Measurements from ENCODE around the gene PPEF1.

DNA sequence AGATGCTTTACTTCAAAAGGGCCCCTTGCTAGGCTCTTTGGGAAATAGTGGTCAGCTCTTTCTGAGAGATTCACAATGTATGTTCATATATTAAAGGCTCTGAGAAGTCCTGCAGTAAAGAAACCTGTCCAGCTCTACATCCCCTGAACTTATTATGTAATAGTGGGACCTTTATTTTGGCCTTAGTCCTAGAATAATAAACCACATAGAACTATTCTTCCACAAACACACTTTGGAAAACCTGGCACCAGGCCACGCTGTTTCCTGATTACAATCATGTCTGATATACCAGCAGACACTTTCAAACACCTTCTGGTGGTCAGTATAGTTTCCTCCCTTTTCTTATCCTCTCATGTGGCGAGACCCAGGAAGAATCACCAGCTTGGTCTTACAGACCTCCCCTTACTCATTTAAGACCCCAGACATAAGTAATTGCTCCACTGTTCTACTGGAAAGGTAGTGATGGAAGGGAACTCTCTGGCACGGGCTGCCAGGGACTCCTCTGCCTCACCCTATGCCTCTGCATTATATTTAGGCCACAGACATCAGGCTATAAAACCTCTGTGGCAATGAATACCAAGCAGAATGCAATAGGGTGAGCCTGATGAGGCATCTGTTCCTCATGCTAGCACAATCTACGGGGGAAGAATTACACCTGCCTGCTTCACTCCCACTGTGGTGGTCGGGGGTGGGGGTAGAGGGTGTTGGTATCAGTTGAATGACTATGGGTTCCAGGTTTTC is 5.7 kb upstream of the PPEF1 start:
- TF ChIP-seq MAFK (IDR thresholded peaks at IDR 0.05; ENCODE audit: low read depth, low read length) (no peak), RAD21 (IDR thresholded peaks at IDR 0.05 in 1 of 2, conservative IDR thresholded peaks at IDR 0.05 in 1 of 2; ENCODE audit: low read depth in 2 of 2, low read length in 2 of 2) (no peak), ATF2 (IDR thresholded peaks at IDR 0.05; ENCODE audit: low read length) (no peak), GTF2F1 (IDR thresholded peaks at IDR 0.05; ENCODE audit: borderline replicate concordance, low read depth, low read length) (no peak), JUN (IDR thresholded peaks at IDR 0.05; ENCODE audit: low read depth, low read length) (no peak), POLR2A (IDR thresholded peaks at IDR 0.05; ENCODE audit: control extremely low read depth in 1 of 2, low read depth in 2 of 2, low read length in 2 of 2) (no peak), FOSL1 (IDR thresholded peaks at IDR 0.05; ENCODE audit: insufficient read depth, low read depth, low read length) (no peak), TAF1 (IDR thresholded peaks at IDR 0.05; ENCODE audit: low read depth, low read length) (no peak), RNF2 (IDR thresholded peaks at IDR 0.05; ENCODE audit: borderline replicate concordance, low read depth, low read length, missing control alignments, poor library complexity, severe bottlenecking) (no peak), RFX5 (IDR thresholded peaks at IDR 0.05; ENCODE audit: borderline replicate concordance, low read depth, low read length) (no peak), SRF (IDR thresholded peaks at IDR 0.05; ENCODE audit: low read depth, low read length) (no peak)
- TF ChIP-seq, protein P1, sequence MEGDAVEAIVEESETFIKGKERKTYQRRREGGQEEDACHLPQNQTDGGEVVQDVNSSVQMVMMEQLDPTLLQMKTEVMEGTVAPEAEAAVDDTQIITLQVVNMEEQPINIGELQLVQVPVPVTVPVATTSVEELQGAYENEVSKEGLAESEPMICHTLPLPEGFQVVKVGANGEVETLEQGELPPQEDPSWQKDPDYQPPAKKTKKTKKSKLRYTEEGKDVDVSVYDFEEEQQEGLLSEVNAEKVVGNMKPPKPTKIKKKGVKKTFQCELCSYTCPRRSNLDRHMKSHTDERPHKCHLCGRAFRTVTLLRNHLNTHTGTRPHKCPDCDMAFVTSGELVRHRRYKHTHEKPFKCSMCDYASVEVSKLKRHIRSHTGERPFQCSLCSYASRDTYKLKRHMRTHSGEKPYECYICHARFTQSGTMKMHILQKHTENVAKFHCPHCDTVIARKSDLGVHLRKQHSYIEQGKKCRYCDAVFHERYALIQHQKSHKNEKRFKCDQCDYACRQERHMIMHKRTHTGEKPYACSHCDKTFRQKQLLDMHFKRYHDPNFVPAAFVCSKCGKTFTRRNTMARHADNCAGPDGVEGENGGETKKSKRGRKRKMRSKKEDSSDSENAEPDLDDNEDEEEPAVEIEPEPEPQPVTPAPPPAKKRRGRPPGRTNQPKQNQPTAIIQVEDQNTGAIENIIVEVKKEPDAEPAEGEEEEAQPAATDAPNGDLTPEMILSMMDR (IDR thresholded peaks at IDR 0.05; ENCODE audit: control extremely low read depth in 1 of 3, insufficient read depth in 1 of 3, low read depth in 1 of 3, low read length in 3 of 3): no peak

All from H1 (cell line).